RWPE1 (cell line): ENCODE data around the gene CDH12.
A peak's percentile ranks its signal among the peaks of the same experiment; 100 is the strongest.

Source experiments
- CTCF ChIA-PET: fragments of 350-600 bp; sonication (Branson Sonifier 250); formaldehyde crosslinking; extraction: SDS; loops from one replicate; lab custom pipeline; 2021; lab: Yijun Ruan, JAX
- POLR2A ChIA-PET: fragments of 400-600 bp; formaldehyde crosslinking; extraction: SDS; loops from one replicate; lab custom pipeline; 2020; ENCODE audit warnings: antibody characterized with exemption; ENCODE audit not compliant: low non-redundant PET; lab: Yijun Ruan, JAX
- DNase-seq: peaks from one replicate; pipeline ENCODE4 v3.0.0; 2012; ENCODE audit warnings: low spot score
- H3K27ac ChIP-seq: fragments of 450-650 bp; 2 replicates; pipeline ENCODE4 v1.5.1; 2017
- TF ChIP-seq, protein P1 (sequence below): fragments of 450-650 bp; conservative IDR thresholded peaks from 2 replicates; pipeline ENCODE4 v1.5.1; 2017; ENCODE audit warnings: low read depth, mild to moderate bottlenecking

The CDH12 gene

DNA sequence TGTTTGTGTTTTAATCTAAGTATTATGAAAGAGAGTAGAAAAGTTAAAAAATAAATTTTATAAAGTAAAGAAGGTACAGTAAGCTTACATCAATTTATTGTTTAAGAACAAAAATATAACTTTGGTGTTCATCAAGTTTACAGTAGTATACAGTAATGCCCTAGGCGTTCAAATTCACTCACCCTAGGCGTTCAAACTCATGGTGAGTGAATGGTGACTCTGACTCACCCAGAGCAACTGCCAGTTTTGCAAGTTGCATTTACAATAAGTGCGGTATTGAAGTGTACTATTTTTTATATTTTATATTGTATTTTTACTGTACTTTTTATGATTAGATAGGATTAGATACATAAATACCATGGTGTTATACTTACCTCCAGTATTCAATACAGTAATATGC is 421.3 kb downstream of the CDH12 start:
- CTCF ChIA-PET, result no interaction called here
- DNase-seq, result peak; percentile 2
- no peak overlapping the region for H3K27ac ChIP-seq
- POLR2A ChIA-PET, result no interaction called here
- TF ChIP-seq, protein P1, sequence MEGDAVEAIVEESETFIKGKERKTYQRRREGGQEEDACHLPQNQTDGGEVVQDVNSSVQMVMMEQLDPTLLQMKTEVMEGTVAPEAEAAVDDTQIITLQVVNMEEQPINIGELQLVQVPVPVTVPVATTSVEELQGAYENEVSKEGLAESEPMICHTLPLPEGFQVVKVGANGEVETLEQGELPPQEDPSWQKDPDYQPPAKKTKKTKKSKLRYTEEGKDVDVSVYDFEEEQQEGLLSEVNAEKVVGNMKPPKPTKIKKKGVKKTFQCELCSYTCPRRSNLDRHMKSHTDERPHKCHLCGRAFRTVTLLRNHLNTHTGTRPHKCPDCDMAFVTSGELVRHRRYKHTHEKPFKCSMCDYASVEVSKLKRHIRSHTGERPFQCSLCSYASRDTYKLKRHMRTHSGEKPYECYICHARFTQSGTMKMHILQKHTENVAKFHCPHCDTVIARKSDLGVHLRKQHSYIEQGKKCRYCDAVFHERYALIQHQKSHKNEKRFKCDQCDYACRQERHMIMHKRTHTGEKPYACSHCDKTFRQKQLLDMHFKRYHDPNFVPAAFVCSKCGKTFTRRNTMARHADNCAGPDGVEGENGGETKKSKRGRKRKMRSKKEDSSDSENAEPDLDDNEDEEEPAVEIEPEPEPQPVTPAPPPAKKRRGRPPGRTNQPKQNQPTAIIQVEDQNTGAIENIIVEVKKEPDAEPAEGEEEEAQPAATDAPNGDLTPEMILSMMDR, result no peak

DNA sequence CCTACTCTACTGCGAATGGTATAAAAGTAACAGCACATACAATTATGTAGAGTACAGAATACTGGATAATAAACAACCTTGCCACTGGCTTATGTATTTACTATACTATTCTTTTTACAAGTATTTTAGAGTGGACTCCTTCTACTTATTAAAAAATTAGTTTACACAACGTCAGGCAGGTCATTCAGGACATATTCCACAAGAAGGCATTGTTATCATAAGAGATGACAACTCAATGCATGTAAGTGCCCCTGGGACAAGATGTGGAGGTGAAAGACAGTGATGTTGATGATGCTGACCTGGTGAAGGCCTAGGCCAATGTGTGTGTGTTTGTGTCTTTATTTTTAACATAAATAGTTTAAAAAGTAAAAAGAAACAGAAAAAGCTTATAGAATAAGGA is 421.7 kb downstream of the CDH12 start:
- no peak for DNase-seq
- ChIA-PET POLR2A (no interaction called here), CTCF (no interaction called here)
- no peak overlapping the region for H3K27ac ChIP-seq
- TF ChIP-seq, protein P1, result no peak

DNA sequence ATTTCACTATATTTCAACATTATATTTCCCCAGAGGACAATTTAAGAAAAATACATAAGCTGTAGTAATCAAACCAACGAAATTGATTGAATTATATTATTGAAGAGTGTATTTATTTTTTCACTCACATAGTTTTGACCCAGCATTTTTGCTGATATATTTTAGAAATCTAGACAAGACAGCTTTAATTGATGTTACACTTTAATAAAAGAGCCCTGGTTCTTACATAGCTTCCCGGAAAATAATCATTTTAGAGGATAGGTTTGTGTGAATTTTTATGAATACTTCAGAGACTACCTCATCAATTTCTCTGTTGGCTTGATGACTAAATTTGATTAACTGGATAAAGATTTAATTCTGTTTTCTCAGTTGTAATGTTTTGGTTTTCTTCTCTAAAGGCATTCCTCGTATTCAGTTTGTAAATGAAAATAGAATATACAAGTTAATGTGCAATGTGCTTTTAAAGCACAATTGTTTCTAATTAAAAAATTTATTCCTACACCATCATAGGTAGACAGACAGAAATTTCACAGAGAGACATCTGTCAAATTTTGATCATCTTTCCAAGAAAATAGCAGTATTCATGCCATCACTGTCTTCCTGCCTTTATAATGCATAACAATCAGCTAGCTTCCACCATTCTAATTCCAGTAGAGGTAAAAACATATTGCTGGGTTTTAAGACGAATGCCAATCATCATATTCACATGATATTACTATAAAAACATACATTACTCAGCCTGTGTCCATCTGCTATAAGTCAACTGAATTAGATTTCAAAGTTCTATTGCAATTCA is 441.4 kb downstream of the CDH12 start:
- ChIA-PET CTCF (no interaction called here), POLR2A (no interaction called here)
- H3K27ac ChIP-seq, result no peak overlapping the region
- TF ChIP-seq, protein P1, result no peak
- no peak for DNase-seq

DNA sequence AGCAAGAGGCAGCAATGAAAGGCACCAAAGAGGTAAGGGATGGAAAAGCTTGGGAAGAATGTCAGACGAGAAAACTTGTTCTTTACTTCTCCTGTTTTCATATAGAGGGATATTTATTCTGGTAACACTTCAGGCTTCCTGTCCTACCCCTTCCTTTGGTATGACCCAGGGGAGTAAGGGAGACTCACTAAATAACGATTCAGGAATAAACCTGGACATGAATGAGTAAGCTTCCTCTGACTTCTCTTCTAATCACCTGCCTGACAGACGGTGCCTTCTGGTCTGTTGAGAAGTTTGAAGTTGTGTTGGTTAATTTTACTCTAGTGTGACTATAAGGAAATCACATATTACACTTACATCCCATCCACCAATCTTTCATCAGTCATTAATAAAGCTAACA is 461.2 kb downstream of the CDH12 start:
- CTCF ChIA-PET, result no interaction called here
- no peak overlapping the region for H3K27ac ChIP-seq
- POLR2A ChIA-PET, result no interaction called here
- TF ChIP-seq, protein P1, result no peak
- no peak for DNase-seq

DNA sequence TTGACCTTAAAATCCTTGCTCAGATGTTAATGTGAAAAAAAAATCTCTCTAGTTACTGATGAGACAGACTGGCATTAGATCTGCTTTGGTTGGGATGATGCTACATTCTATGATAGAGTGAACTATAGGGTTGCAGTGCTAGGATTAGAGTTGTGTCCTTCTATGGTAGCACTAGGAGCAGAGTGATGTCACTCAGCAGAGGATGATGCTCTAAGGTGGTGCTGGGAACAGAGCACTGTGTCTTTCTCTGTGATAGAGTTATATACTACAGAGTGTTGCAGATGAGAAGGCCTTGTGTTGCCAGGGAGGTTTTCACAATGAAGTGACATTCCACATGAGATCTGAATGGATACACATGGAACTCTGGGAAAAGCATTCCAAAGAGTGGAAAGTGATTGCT is 462.3 kb downstream of the CDH12 start:
- POLR2A ChIA-PET, result no interaction called here
- CTCF ChIA-PET, result no interaction called here
- no peak overlapping the region for H3K27ac ChIP-seq
- no peak for DNase-seq
- TF ChIP-seq, protein P1, result no peak

DNA sequence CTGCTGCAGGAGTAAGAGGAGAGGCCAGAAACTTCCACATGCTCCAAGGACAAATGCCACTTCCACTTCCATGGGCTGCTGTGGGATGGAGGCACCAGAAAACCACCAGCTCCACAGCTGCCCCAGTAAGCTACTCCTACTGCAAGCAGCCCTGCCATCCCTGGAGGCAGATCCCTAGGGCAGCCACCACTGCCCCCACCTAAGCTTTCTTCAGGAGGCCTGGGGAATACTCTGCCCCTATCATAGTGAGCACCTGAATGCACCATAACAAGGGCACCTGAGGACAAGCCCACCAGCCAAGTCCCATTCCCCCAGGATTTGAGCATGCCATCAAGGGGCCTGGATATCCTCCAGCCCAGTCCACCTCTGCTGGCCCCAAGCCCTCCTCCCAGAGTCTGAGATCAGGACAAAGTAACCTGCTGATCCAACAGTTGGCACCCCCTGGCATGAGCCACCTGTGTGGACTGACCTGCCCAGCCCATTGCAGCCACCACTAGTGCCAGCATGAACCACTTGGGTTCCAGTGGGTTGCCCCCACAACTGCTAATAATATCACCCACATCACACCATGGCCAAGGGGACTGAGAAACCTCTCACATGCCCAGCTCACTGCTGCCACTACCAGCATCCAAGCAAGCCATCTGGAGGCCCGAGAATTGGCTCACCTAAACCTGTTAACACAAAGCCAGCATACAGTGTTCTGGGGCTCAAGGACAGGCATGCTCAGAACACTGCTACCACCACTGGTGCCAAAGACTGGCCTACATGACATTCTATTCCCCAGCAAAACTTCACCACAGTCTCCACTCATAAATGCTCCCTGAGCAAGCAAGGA is 480.1 kb downstream of the CDH12 start:
- DNase-seq, result no peak
- TF ChIP-seq, protein P1, result no peak
- no peak overlapping the region for H3K27ac ChIP-seq
- ChIA-PET POLR2A (no interaction called here), CTCF (interaction anchor here (0.7 kb wide), 1 partner anchor 145 kb away, joined by 3 read pairs; no protein-coding TSS in a partner anchor)
